ENCODE measurements around the gene NCOA1.

- TF ChIP-seq CTCF (conservative IDR thresholded peaks at IDR 0.05; ENCODE audit: low read depth, low read length) = no peak
- TF ChIP-seq EZH2 (IDR thresholded peaks at IDR 0.05; ENCODE audit: borderline replicate concordance, low read depth, low read length, poor library complexity, severe bottlenecking) = no peak
Observed at GRCh38 chr2:24482251-24482971, 8.6 kb upstream of the NCOA1 start.

Measured in A673 (cell line).